Upper lobe of left lung (tissue), 4 donors: ENCODE data around the gene MYT1.
"Not testable (repeated sequence)": the region's sequence is repeated elsewhere in the genome, so short reads cannot be mapped to it uniquely, and the experiment has no call there.

Experiments used
- CTCF ChIP-seq, 6 experiments: fragments of 450-650 bp in 4 of 6; fragments of 200-600 bp in 2 of 6; sonication (generic) in 2 of 6; IDR thresholded peaks; one replicate each; pipeline ENCODE4 v1.5.1; 2016 to 2019; ENCODE audit warnings: antibody characterized with exemption in 6 of 6
- POLR2A ChIP-seq, 4 donors: fragments of 450-650 bp; IDR thresholded peaks; one replicate each; pipeline ENCODE4 v1.5.1; 2016 to 2017; ENCODE audit warnings: antibody characterized with exemption in 4 of 4, mild to moderate bottlenecking in 2 of 4

- TF ChIP-seq POLR2A, CTCF (IDR thresholded peaks at IDR 0.05): not testable (repeated sequence)
These were observed 14.7 kb downstream of the MYT1 start for GRCh38 chr20:64178925-64179324.
